Ascending aorta (tissue), 2 donors: ENCODE results near the gene PTRHD1. TPM values are rescaled to one million over a fixed set of nuclear protein-coding genes. Genes with fewer than 3 reads are reported as not detected.
"Not testable (repeated sequence)": the region's sequence is repeated elsewhere in the genome, so short reads cannot be mapped to it uniquely, and the experiment has no call there.

Source experiments
- DNase-seq, 2 donors: peaks; one replicate each; pipeline ENCODE4 v3.0.0-alpha.2; 2019; ENCODE audit warnings: low spot score in 2 of 2
- H3K27ac ChIP-seq, 2 donors: fragments of 200-600 bp; sonication (generic); one replicate each; pipeline ENCODE4 v1.5.1; 2016 to 2017; ENCODE audit warnings: mild to moderate bottlenecking in 1 of 2
- H3K27me3 ChIP-seq: fragments of 200-600 bp; sonication (generic); one replicate; pipeline ENCODE4 v1.5.1; 2017
- H3K36me3 ChIP-seq, 2 donors: fragments of 200-600 bp; sonication (generic); one replicate each; pipeline ENCODE4 v1.5.1; 2016
- H3K4me1 ChIP-seq, 2 donors: fragments of 200-600 bp; sonication (generic); one replicate each; pipeline ENCODE4 v1.5.1; 2016 to 2017; ENCODE audit warnings: mild to moderate bottlenecking in 1 of 2
- H3K4me3 ChIP-seq, 2 donors: fragments of 200-600 bp; sonication (generic); one replicate each; pipeline ENCODE4 v1.5.1; 2016 to 2017; ENCODE audit warnings: mild to moderate bottlenecking in 1 of 2
- H3K9me3 ChIP-seq, 2 donors: fragments of 200-600 bp; sonication (generic); one replicate each; pipeline ENCODE4 v1.5.1; 2016
- CTCF ChIP-seq, 3 experiments: fragments of 200-600 bp in 2 of 3; fragments of 450-650 bp in 1 of 3; sonication (generic) in 2 of 3; IDR thresholded peaks; one replicate each; pipeline ENCODE4 v1.5.1; 2016 to 2019; ENCODE audit warnings: antibody characterized with exemption in 3 of 3, mild to moderate bottlenecking in 1 of 3, moderate library complexity in 1 of 3
- intact Hi-C: fragments of 100-400 bp; cut with DNase I; formaldehyde crosslinking; loops from one replicate; pipeline ENCODE4 v1.15.1; 2023
- total RNA-seq: library from RNA; depleted of rRNA; stranded (reverse); fragments of >200 nt; gene quantifications from one replicate; pipeline ENCODE4 v1.1.0, GENCODE V29; 2016

The PTRHD1 gene
- total RNA-seq, 1 donor from 2014 or later: 18.8 TPM

GRCh38 chr2:24814516-24814915 is 21.3 kb upstream of the PTRHD1 start:
- H3K4me1 ChIP-seq: no peaks in the 10 kb centered on the region
- no peak for DNase-seq
- no peaks in the 10 kb centered on the region for H3K27me3 ChIP-seq
- no peak overlapping the region for H3K27ac ChIP-seq
- TF ChIP-seq CTCF (IDR thresholded peaks at IDR 0.05): no peak
- H3K4me3 ChIP-seq: no peak overlapping the region
- intact Hi-C loops: no loop called here
- H3K9me3 ChIP-seq: no peaks in the 10 kb centered on the region
- H3K36me3 ChIP-seq: peaks cover 0 to 10% of the 10 kb centered on the region in 2 donors

- no peak overlapping the region for H3K27ac ChIP-seq
- peaks cover 0 to 5% of the 10 kb centered on the region in 2 donors for H3K36me3 ChIP-seq
- DNase-seq: no peak
- H3K4me1 ChIP-seq: no peaks in the 10 kb centered on the region
- intact Hi-C loops: no loop called here
- no peaks in the 10 kb centered on the region for H3K9me3 ChIP-seq
- H3K4me3 ChIP-seq: no peak overlapping the region
- no peaks in the 10 kb centered on the region for H3K27me3 ChIP-seq
- no peak for TF ChIP-seq CTCF (IDR thresholded peaks at IDR 0.05)
Measured at GRCh38 chr2:24813691-24814137, 20.5 kb upstream of the PTRHD1 start.

GRCh38 chr2:24809316-24810007 is 16.3 kb upstream of the PTRHD1 start:
- Histone ChIP-seq H3K27me3 (no peaks in the 10 kb centered on the region), H3K27ac (no peak overlapping the region), H3K36me3 (no peaks in the 10 kb centered on the region), H3K4me3 (no peak overlapping the region), H3K4me1 (no peaks in the 10 kb centered on the region), H3K9me3 (no peaks in the 10 kb centered on the region)
- no peak for DNase-seq
- no peak for TF ChIP-seq CTCF (IDR thresholded peaks at IDR 0.05)
- intact Hi-C loops: no loop called here

GRCh38 chr2:24806661-24807036 is 13.5 kb upstream of the PTRHD1 start:
- H3K4me3 ChIP-seq: no peak overlapping the region
- DNase-seq: no peak
- H3K4me1 ChIP-seq: no peaks in the 10 kb centered on the region
- H3K27me3 ChIP-seq: no peaks in the 10 kb centered on the region
- TF ChIP-seq CTCF (IDR thresholded peaks at IDR 0.05): no peak
- no peaks in the 10 kb centered on the region for H3K36me3 ChIP-seq
- intact Hi-C loops: no loop called here
- no peak overlapping the region for H3K27ac ChIP-seq
- H3K9me3 ChIP-seq: no peaks in the 10 kb centered on the region

- H3K9me3 ChIP-seq, DNase-seq, H3K36me3 ChIP-seq, H3K27ac ChIP-seq, intact Hi-C loops, H3K4me3 ChIP-seq, H3K4me1 ChIP-seq, H3K27me3 ChIP-seq: not testable (repeated sequence)
Measured at GRCh38 chr2:24805811-24806660, 12.8 kb upstream of the PTRHD1 start.

GRCh38 chr2:24800487-24800886 is 7.3 kb upstream of the PTRHD1 start:
- intact Hi-C loops, H3K27me3 ChIP-seq, H3K4me3 ChIP-seq, H3K4me1 ChIP-seq, DNase-seq, H3K27ac ChIP-seq, H3K36me3 ChIP-seq, H3K9me3 ChIP-seq: not testable (repeated sequence)
